IPS-15b (cell line): Measurements from ENCODE around the gene ZNF132.
A peak's percentile ranks its signal among the peaks of the same experiment; 100 is the strongest.
"Not testable (repeated sequence)": the region's sequence is repeated elsewhere in the genome, so short reads cannot be mapped to it uniquely, and the experiment has no call there.

Source experiments
- H3K27me3 ChIP-seq: one replicate; pipeline ENCODE4 v1.6.1; 2013; ENCODE audit warnings: low read length; ENCODE audit not compliant: control insufficient read depth, insufficient read depth
- H3K36me3 ChIP-seq: one replicate; pipeline ENCODE4 v1.6.1; 2013; ENCODE audit warnings: low read length; ENCODE audit not compliant: control insufficient read depth, insufficient read depth
- H3K4me1 ChIP-seq: one replicate; pipeline ENCODE4 v1.6.1; 2013; ENCODE audit warnings: mild to moderate bottlenecking, low read length; ENCODE audit not compliant: control insufficient read depth, insufficient read depth
- H3K4me3 ChIP-seq: one replicate; pipeline ENCODE4 v1.5.1; 2013; ENCODE audit warnings: low read depth, low read length
- H3K9ac ChIP-seq: one replicate; pipeline ENCODE4 v1.6.1; 2013; ENCODE audit warnings: low read depth, mild to moderate bottlenecking, low read length
- H3K9me3 ChIP-seq: one replicate; pipeline ENCODE4 v1.6.1; 2013; ENCODE audit warnings: mild to moderate bottlenecking, low read length; ENCODE audit not compliant: control insufficient read depth, insufficient read depth

Gene ZNF132

GRCh38 chr19:58439576-58440554 is at the start of gene ZNF132:
Gene ZNF132 (minus strand): TSS chr19:58440153. CDS start chr19:58439821, 332 bp downstream.
- Histone ChIP-seq H3K4me3 (peak within 1 kb of the TSS; percentile 89), H3K4me1 (peaks cover 4% of the 10 kb centered on the region), H3K27me3 (peaks cover 6% of the 10 kb centered on the region), H3K36me3 (peaks cover 15% of the 10 kb centered on the region), H3K9ac (peak within 1 kb of the TSS; percentile 28), H3K9me3 (peaks cover 14% of the 10 kb centered on the region)

GRCh38 chr19:58484349-58484748 is 44.4 kb upstream of the ZNF132 start:
- not testable (repeated sequence) for H3K4me1 ChIP-seq, H3K9me3 ChIP-seq, H3K9ac ChIP-seq, H3K27me3 ChIP-seq, H3K4me3 ChIP-seq, H3K36me3 ChIP-seq

DNA sequence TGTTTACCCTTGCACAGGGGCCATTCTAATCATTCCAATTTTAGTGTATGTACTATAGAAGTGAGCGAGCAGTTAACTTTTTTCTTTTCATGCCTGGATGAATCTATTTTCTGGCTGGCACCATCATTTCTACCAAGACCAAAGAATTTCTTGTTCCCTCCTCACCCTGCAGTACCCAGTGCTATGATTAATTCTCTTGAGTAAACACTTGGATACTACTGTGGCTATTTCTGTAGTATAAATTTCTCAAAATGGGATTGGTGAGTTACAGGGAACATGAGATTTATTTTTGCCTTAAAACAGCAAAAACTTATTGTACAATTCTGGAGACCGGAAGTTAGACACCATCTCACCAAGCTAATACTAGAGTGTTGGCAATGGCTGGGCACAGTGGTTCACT is 43.8 kb upstream of the ZNF132 start:
- Histone ChIP-seq H3K36me3 (peaks cover 3% of the 10 kb centered on the region), H3K4me3 (no peak overlapping the region), H3K4me1 (no peaks in the 10 kb centered on the region), H3K9me3 (no peaks in the 10 kb centered on the region), H3K27me3 (no peaks in the 10 kb centered on the region), H3K9ac (no peak overlapping the region)

DNA sequence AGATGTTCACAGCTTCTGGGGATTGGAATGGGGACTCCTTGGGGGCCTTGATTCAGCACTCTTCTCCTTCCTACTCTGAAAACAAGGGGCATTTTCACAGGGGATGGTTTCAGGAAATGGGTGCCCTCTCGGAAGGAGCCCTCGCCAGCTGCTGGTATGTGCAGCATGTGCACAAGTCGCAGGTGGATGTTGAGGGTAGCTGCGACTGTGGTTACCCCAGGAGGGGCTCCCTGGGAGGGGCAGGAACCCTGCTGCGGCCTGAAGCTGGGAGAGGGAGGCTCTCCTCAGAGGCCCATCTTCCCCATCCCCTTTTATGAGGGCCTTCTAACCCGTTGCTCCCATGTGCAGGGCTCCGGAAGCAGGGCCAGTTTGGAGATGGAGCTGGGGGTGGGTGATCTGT is 42.4 kb upstream of the ZNF132 start:
- no peak overlapping the region for H3K9ac ChIP-seq

DNA sequence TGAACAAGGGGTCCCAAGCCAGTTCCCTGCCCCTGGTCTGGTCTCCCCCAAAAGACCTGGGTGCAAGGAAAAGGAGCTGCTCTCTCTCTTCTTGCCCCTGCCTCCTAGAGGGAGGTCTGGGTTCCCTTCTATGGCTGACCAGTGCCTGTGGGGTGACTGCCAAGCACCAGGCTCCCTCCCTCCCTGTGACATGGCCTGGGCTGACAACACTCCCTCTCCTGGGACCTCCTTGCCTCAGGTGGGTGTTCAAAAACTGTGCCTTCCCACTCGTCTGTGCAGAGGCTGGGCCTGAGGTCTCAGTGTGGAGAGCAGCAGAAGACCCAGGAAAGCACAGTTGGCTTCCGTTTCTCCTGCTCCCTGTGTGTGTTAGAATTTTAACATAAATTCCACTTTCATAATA is 40.9 kb upstream of the ZNF132 start:
- H3K9me3 ChIP-seq: no peaks in the 10 kb centered on the region
- H3K4me1 ChIP-seq: peaks cover 2% of the 10 kb centered on the region
- no peak overlapping the region for H3K9ac ChIP-seq

More for the DNA sequence above, 42.4 kb upstream of the ZNF132 start:
- Histone ChIP-seq H3K27me3 (no peaks in the 10 kb centered on the region), H3K36me3 (peaks cover 3% of the 10 kb centered on the region), H3K4me1 (no peaks in the 10 kb centered on the region), H3K9me3 (no peaks in the 10 kb centered on the region), H3K4me3 (no peak overlapping the region)

DNA sequence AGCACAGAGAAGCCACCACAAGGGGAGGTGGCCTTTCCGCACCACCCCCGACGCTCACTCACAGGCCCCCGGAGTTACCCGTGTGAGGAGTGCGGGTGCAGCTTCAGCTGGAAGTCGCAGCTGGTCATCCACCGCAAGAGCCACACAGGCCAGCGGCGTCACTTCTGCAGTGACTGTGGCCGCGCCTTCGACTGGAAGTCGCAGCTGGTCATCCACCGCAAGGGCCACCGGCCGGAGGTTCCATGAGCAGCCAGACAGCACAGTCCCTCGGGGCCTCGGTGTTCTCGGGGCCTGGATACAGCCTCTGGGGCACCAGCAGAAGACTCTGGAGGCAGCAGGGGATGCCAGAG is 40.5 kb upstream of the ZNF132 start:
- H3K4me1 ChIP-seq: peaks cover 2% of the 10 kb centered on the region
- H3K9me3 ChIP-seq: no peaks in the 10 kb centered on the region
- H3K9ac ChIP-seq: no peak overlapping the region
- H3K4me3 ChIP-seq: no peak overlapping the region
- peaks cover 3% of the 10 kb centered on the region for H3K36me3 ChIP-seq
- H3K27me3 ChIP-seq: no peaks in the 10 kb centered on the region

More for the DNA sequence above, 40.9 kb upstream of the ZNF132 start:
- Histone ChIP-seq H3K27me3 (no peaks in the 10 kb centered on the region), H3K4me3 (no peak overlapping the region), H3K36me3 (peaks cover 3% of the 10 kb centered on the region)

- H3K36me3 ChIP-seq: peaks cover 3% of the 10 kb centered on the region
- peaks cover 2% of the 10 kb centered on the region for H3K4me1 ChIP-seq
- no peaks in the 10 kb centered on the region for H3K9me3 ChIP-seq
- no peak overlapping the region for H3K9ac ChIP-seq
- H3K4me3 ChIP-seq: no peak overlapping the region
- H3K27me3 ChIP-seq: no peaks in the 10 kb centered on the region
Measured at GRCh38 chr19:58479736-58480480, 40.0 kb upstream of the ZNF132 start.

DNA sequence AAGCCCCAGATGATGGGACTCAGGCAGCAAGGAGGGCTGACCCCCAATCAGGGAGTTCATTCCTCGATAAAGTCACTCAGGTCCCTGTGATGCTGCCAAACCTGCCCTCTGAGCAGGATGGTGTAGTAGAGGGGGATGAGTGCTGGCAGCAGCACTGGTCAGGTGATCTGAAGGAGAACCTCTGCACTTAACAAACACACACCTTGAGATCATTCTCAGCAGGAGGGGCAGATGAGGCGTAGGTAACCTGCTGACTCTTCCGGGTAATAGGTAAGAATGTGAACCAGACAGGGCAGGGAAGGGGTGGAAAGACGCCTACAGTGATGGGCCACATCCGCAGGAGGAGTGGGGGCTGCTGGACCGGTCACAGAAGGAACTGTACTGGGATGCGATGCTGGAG is 39.4 kb upstream of the ZNF132 start:
- H3K27me3 ChIP-seq: no peaks in the 10 kb centered on the region
- H3K4me1 ChIP-seq: peaks cover 2% of the 10 kb centered on the region
- H3K36me3 ChIP-seq: peaks cover 3% of the 10 kb centered on the region
- no peak overlapping the region for H3K9ac ChIP-seq
- no peaks in the 10 kb centered on the region for H3K9me3 ChIP-seq
- no peak overlapping the region for H3K4me3 ChIP-seq

- H3K4me1 ChIP-seq: peaks cover 2% of the 10 kb centered on the region
- H3K9me3 ChIP-seq: no peaks in the 10 kb centered on the region
- no peak overlapping the region for H3K4me3 ChIP-seq
- no peaks in the 10 kb centered on the region for H3K27me3 ChIP-seq
- peaks cover 3% of the 10 kb centered on the region for H3K36me3 ChIP-seq
- H3K9ac ChIP-seq: no peak overlapping the region
Measured at GRCh38 chr19:58477871-58478270, 37.9 kb upstream of the ZNF132 start.

GRCh38 chr19:58477130-58477529 is 37.2 kb upstream of the ZNF132 start:
- Histone ChIP-seq H3K9me3 (no peaks in the 10 kb centered on the region), H3K4me1 (peaks cover 2% of the 10 kb centered on the region), H3K27me3 (no peaks in the 10 kb centered on the region), H3K9ac (no peak overlapping the region), H3K4me3 (peak overlapping the region; percentile 91), H3K36me3 (peaks cover 6% of the 10 kb centered on the region)

DNA sequence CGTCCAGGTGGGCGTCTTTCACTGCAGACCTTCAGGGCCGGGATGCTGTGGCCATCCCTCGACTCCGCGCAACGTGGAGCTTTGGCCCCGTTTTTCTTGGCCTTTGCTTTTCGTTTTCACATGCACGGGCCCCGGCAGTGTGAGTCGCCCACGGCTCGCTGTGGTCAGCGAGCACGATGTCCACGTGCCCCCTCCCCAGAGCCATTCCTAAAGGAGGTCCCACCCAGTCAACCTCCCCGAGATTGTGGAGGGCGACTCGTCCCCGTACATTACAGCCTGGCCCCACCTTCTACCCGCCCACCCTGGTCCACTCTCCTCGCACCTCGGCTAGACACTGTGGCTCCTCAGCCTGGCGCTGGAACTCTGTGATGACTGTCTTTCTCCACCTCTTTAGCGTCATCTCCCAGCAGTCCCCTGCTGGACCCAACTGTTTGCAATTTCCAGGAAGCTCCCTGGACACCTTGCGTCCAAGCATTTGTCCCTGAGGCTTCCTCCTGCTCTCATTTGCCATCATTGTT is 36.6 kb upstream of the ZNF132 start:
- Histone ChIP-seq H3K4me3 (peak overlapping the region; percentile 91), H3K4me1 (peaks cover 2% of the 10 kb centered on the region), H3K9ac (peak overlapping the region; percentile 85), H3K27me3 (no peaks in the 10 kb centered on the region), H3K9me3 (no peaks in the 10 kb centered on the region), H3K36me3 (peaks cover 10% of the 10 kb centered on the region)
